ENCODE data around the gene PRKCQ.

- TF ChIP-seq POLR2AphosphoS5 (IDR thresholded peaks at IDR 0.05; ENCODE audit: low read depth, low read length) (no peak), TAF1 (IDR thresholded peaks at IDR 0.05; ENCODE audit: low read depth, low read length) (no peak), POLR2A (IDR thresholded peaks at IDR 0.05; ENCODE audit: low read depth, low read length) (no peak), POU2F2 (IDR thresholded peaks at IDR 0.05; ENCODE audit: low read depth, low read length) (no peak), SPI1 (IDR thresholded peaks at IDR 0.05; ENCODE audit: low read depth, low read length) (no peak), PAX5 (IDR thresholded peaks at IDR 0.05; ENCODE audit: insufficient read depth, low read length, severe bottlenecking) (no peak)
Measured at GRCh38 chr10:6474871-6475270, 105.2 kb downstream of the PRKCQ start.
